Retinal pigment epithelial cell (primary cell): ENCODE data around the gene TTLL12.
A peak's percentile ranks its signal among the peaks of the same experiment; 100 is the strongest.

Experiments
- DNase-seq: peaks from one replicate; pipeline ENCODE4 v3.0.0-alpha.2; 2010; ENCODE audit warnings: low read depth
- H3K4me3 ChIP-seq: 2 replicates; pipeline ENCODE4 v1.5.1; 2011; ENCODE audit warnings: mild to moderate bottlenecking, low read length, control low read depth, moderate library complexity
- CTCF ChIP-seq: conservative IDR thresholded peaks from 2 replicates; pipeline ENCODE4 v1.5.1; 2011; ENCODE audit warnings: low read depth, low read length, control low read depth, inconsistent platforms

The TTLL12 gene

GRCh38 chr22:43144949-43145348, 42.0 kb downstream of the TTLL12 start:
- no peak for TF ChIP-seq CTCF
- H3K4me3 ChIP-seq, result no peak overlapping the region
- DNase-seq, result no peak

GRCh38 chr22:43142880-43143562, 43.9 kb downstream of the TTLL12 start, which contains the start of gene MCAT:
Gene MCAT (minus strand): TSS chr22:43143398. CDS start chr22:43143348, 50 bp downstream.
- DNase-seq, result no peak
- peak within 1 kb of the TSS; percentile 79 for H3K4me3 ChIP-seq
- no peak for TF ChIP-seq CTCF

- no peak for DNase-seq
- H3K4me3 ChIP-seq, result no peak overlapping the region
- no peak for TF ChIP-seq CTCF
These were observed 50.1 kb downstream of the TTLL12 start for GRCh38 chr22:43136801-43137200.

GRCh38 chr22:43136255-43136654, 50.7 kb downstream of the TTLL12 start:
- peak; percentile 81 for TF ChIP-seq CTCF
- H3K4me3 ChIP-seq, result no peak overlapping the region
- no peak for DNase-seq

GRCh38 chr22:43135565-43135964, 51.4 kb downstream of the TTLL12 start:
- no peak for TF ChIP-seq CTCF
- no peak overlapping the region for H3K4me3 ChIP-seq
- DNase-seq, result no peak

GRCh38 chr22:43134553-43134952, 52.4 kb downstream of the TTLL12 start:
- no peak for DNase-seq
- no peak for TF ChIP-seq CTCF
- no peak overlapping the region for H3K4me3 ChIP-seq

- no peak for TF ChIP-seq CTCF
- no peak for DNase-seq
- H3K4me3 ChIP-seq, result no peak overlapping the region
These were observed 53.5 kb downstream of the TTLL12 start for GRCh38 chr22:43133401-43133800.
